Measurements from ENCODE around the gene MRPL54.

Gene MRPL54

DNA sequence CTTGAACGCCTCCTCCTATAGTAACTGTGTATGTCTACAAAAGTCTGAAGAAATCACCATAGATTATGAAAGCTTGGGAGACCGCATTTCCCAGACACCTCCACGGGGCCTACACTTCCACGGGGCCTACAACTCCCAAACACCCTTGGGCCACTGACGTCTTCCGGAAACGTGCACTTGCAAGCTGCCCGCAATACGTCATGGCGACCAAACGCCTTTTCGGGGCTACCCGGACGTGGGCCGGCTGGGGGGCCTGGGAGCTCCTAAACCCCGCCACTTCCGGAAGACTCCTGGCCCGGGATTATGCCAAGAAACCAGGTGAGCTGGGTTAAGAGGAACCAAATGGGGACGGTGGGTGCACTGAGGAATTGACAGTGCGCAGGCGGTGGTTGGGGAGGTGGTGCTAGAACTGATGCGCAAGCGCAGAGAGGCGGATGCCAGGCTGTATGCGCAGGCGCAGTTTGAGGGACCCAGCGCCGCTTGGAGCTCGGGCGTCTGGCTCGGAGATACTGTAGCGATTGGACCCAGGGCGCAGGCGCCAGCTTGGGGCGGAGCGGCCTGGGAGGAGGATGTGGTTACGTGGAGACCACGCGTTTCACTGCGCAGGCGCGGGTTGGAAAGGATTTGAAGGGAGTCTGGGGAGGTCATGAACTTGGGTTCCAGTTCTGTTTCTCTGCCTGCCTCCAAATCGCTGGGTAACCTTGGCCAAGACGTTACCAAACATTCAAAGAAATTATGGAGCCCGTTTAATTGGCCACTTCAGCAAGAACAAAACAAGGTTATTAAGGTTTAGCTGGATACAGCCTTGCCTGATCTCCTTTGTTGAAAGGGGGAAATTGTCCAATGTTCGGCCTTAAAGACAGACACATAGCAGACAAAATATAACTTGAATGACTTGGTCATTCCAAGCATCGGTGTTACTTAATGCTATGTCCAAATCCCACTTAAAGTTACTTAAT is at the start of gene MRPL54:
Gene MRPL54, plus strand, starts transcription at position 182 of the 959 bp plus-strand sequence. Its CDS starts 19 bp downstream, at position 201.
- DNase-seq: peak; percentile 98

DNA sequence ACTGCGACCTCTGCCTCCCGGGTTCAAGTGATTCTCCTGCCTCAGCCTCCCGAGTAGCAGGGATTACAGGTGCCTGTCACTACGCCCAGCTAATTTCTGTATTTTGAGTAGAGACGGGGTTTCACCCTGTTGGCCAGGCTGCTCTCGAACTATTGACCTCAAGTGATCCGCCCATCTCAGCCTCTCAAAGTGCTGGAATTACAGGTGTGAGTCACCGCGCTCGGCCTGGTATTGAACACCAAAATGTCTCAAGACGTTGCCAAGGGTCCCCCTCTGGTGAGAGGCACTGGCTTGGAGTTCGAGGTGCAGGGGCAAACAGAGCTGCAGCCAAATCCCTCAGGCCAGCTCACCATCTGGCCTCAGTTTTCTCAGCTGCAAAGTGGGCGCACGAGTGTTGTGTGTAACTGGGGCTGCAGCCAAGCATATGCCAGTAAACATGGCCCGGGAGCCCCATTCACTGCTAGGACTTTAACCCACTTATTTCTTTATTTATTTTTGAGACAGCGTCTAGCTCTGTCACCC is 46.3 kb upstream of the MRPL54 start:
- no peak for DNase-seq

DNA sequence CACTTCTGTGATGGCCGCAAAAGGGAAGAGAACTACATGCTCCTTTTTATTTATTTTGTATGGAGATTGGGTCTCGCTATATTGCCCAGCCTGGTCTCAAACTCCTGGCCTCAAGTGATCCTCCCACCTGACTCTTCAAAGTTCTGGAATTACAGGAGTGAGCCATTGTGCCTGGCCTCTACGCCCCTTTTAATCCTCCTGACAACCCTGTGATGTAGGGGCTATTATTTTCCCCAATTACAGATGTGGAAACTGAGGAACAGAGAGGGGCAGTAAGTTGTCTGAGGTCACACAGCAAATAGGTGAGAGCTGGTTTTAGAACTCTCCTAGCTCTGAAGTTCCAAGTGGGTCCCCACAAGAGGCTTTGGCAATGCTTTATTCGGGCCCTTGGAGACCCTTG is 42.6 kb upstream of the MRPL54 start:
- no peak for DNase-seq

DNA sequence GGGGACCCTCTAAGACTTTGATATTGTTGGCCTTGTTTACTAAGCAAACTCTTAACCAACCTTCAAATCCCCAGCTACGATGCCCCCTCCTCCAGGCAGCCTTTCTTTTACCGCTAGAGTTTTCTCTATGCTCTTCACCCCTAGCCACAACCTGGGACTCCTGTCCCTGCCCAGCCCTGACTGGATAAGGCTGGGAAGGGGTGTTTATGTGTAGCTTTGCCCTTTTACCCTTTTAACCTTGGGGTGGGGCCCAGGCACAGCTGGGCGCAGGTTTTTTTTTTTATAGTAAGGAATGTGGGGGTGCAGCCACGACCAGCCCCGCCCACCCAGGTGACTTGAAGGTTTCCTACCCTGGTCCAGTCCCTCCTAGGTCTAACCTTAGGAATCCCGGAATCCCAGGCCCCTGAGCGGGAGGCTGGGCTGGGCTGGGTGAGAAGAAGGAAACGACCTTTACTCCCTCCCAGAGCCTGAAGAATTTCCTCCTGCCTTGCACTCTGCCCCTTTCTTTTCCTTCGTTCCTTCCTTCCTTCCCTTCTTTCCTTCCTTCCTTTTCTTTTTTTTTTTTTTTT is 42.0 kb upstream of the MRPL54 start:
- no peak for DNase-seq

DNA sequence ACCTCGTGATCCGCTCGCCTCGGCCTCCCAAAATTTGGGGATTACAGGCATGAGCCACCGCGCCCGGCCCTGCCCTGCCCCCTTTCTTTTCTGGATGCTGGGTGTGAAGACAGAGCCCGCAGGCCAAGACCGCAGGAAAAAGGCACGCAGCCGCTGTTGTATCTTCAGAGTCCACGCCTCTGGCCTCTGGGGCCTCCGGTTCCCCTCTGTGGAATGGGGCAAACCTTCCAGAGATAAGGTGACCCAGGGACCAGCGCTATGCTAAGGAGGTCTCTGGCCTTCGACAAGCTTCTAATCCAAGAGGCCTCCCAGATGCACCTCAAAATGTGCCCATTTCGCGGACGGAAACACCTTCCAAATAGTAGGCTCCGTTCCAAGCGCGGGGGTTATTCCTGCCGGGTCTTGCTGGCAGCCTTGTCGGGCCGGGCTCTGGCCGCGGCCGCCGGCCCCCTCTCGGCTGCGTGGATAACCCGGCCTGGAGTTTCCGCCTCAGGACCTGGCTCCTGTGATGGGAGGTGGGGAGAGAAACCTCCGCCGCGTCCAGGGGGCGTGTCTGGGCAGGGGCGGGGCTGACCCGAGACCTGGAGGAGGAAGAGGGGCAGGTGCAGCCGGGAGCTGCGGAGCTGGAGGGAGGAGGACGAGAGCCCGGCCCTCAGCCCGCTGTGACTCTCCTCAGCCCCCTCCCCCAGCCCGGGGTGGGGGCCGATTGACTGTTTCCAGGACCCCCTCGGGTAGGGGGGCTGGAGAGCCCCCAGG is 41.2 kb upstream of the MRPL54 start:
- peak; percentile 85 for DNase-seq

DNA sequence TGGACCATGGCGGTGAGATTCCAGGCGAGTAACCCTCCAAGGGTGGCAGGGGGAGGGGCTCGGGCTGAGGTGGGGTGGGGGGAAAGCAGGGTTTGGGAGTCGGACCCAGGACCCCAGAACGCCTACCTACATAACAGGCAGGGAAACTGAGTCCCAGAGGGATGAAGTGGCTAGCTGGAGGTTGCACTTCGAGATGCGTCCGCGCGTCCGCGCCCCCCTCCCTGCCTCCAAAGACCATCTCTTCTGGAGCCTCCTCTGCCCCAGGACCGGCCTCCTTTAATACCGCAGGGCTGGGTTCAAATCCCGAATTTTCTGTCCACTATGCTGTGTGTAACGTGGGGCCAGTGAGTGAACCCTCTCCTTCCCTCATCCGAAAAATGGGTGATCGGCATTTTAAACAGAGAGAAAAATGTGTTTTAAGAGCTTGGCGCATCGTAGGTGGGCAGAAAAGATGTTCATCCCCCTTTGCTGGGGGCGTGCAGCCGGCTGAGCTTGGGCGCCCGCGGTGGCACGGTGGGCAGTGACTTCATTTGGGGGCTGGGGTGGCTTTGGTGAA is 40.5 kb upstream of the MRPL54 start:
- no peak for DNase-seq

DNA sequence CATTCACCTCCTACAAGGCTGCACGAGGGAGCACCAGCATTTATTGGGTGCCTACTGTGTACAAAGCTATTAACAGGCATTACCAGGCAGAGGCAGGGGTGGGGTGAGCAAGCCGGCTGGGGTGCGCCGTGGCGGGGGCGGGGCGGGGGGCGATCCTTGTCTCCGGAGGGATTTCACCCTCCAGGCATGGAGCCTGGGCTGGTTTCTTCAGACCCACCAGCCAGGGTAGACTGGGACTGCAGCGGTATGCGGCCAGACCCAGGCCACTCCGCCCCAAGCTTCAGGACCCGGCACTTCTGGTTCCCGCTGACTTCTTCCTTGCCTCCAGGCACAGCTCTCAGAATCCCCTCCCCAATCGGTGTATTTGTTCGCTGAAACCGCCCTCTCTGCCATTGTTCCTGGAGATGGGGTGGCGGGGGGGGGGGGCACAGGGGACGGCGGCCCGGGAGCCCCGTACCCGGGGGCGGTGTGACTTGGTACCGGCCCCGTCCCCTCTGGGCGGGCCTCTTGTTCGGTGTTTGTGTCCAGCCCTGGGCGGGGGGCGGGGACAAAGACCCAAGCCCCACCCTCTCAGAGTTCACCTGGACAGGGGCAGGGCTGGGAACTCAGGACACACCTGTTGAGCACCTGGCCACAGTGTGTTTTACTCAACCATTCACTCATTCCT is 39.9 kb upstream of the MRPL54 start:
- no peak for DNase-seq

DNA sequence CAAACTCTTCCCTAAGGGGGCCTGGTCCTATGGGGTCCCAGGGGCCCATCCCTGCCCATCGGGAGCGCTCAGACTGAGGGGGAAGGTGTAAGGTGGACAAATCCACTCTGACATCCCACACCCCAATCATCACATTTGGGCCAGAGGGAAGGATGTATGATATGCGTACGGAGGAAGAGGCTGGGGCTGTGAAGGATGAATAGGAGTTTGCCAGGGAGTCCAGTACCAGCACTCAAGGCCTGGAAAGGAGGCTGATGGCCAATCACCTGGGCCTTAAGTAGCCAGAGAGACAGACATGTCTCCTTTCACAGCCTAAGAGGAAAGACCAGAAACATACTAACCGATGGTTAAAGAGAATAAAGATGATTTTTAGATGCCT is 39.4 kb upstream of the MRPL54 start:
- DNase-seq: no peak

DNA sequence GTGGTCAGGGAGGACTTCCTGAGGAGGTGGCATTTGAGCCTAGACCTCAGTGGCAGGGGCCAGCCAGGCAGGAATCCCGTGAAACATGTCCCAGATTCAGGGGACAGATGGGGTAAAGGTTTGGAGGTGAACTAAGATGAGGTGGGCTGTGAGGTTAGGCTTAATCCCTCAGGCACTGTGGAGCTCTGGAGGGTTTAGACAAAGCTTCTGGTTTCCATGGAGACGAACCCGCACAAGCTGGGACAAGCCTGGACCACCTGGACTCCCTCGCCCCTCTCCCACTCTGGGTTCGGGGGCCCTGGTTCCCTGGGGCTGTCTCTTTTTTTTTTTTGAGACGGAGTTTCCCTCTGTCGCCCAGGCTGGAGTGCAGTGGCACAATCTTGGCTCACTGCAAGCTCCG is 38.6 kb upstream of the MRPL54 start:
- no peak for DNase-seq

DNA sequence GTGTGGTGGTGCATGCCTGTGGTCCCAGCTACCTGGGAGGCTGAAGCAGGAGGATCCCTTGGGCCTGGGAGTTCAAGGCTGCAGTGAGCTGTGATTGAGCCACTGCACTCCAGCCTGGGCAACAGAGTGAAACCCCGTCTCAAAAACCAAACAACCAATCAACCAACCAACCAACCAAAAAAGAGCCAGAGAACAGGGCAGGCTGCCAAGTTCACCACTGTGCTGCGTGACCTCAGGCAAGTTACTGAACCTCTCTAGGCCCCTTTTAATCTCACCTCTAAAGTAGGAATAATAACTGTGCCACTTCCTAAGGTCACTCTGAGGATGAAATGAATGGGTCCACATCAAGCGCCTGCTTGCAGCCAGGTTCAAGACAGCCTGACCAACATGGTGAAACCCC is 37.4 kb upstream of the MRPL54 start:
- DNase-seq: no peak

DNA sequence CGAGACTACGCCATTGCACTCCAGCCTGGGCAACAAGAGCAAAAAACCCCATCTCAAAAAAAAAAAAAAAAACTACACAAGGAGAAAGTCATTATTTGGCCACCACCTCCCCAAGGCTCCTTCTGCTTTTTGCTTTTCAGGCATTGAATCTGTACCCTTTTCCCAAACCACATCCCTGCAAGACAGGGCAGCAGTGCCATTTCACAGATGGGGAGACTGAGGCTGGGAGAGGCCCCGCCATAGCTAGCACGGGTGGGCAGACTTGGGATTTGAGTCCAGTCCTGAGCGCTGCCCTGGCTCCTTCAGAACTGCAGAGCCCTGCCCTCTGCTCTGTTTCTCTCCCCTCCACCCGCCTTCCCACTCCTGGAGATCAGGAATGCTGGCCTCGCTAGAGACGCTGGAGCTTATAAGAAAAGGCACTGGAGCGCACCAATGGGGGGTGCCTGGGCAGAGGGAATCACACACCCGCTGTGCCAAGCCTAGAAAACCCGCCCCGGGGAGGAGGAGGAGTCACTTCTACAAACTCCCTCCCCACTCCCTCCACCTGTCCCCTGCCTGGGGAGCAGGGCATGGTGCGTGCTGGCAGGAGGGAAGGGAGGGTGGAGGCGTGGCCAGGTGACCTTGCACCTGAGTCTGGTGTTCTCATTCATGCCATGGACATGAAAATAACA is 36.7 kb upstream of the MRPL54 start:
- no peak for DNase-seq

DNA sequence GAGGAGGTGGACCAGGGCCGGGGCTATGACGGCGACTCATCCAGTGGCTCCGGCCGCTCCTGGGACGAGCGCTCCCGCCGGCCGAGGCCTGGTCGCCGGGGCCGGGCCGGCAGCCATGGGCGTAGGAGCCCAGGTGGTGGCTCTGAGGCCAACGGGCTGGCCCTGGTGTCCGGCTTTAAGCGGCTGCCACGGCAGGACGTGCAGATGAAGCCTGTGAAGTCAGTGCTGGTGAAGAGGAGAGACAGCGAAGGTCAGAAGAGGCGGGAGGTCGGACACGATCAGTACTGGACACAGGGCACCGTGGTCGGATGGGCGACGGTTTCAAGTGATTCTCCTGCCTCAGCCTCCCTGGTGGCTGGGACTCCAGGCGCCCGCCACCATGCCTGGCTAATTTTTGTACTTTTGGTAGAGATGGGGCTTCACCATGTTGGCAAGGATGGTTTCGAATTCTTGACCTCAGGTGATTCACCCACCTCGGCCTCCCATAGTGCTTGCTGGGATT is 32.0 kb upstream of the MRPL54 start:
- no peak for DNase-seq

DNA sequence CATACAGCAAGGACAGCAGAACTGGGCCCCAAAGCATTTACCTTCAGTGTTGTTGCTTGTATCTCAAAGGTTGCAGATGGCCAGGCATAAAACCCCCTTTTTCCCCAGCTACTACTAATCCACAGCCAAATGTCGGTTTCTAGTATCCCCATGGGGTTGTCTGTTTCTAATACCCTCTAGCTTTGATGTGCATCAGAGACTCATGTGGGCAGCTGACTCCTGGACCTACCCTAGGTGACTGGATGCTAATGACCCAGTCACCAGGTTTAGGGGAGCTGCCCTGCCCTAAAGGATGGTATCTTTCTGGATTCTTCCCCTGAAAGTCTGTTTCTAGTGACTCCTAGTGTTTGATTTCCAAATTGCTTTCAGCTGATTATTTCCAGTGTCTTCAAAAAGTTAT is 30.4 kb upstream of the MRPL54 start:
- no peak for DNase-seq

DNA sequence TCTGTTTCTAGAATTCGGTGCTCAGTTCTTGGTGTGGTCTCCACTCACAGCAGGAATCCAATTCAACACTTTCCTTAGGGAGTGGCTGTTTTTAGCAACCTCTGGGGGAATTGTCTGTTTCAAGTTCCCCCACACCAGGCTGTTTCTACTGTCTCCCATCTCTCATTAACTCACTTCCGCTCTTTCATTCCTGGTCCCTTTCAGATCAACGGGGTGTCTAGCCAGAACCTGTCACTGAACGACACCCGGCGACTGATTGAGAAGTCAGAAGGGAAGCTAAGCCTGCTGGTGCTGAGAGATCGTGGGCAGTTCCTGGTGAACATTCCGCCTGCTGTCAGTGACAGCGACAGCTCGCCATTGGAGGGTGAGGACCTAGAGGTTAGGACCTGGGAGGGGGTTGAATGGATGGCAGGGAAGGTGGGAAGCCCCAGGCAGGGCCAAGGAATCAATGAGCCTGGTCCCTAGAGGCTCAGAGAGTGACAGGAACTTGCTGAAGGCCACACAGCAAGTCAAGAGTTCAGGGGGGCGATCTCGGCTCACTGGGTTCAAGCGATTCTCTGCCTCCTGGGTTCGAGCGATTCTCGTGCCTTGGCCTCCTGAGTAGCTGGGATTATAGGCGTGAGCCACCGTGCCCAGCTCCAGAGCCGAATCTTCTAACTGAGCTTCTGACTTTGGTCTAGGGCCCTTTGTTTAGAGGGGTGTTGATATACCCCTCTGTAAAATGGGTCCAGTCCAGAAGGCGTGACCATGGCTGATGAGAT is 28.8 kb upstream of the MRPL54 start:
- no peak for DNase-seq

DNA sequence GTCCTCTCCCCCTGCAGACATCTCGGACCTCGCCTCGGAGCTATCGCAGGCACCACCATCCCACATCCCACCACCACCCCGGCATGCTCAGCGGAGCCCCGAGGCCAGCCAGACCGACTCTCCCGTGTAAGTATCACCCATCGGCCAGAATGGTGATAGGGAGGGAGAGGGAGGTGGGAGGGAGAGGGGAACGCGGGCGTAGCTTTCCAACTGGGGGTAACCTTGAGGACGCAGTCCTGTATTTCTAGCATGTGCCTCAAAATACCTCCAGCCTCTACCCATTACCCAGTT is 28.2 kb upstream of the MRPL54 start:
- no peak for DNase-seq

DNA sequence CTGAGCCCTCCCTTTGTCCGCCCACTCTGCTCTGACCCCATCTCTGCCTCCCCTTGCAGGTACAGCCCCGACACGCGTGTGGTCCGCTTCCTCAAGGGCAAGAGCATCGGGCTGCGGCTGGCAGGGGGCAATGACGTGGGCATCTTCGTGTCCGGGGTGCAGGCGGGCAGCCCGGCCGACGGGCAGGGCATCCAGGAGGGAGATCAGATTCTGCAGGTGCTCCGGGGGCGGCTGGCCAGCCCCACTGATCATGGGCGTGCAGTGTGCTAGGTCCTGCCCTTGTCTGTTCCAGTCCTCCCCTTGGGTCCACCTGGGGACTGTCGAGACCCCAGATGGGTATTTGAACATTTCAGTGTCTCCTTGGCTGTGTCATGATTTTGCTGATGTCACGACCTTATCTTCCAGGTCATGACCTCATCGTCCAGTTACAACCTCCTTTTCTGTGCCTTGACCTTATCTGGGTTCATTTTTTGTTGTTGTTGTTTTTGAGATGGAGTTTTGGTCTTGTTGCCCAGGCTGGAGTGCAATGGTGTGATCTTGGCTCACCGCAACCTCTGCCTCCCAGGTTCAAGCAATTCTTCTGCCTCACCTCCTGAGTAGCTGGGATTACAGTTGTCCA is 26.3 kb upstream of the MRPL54 start:
- DNase-seq: no peak

DNA sequence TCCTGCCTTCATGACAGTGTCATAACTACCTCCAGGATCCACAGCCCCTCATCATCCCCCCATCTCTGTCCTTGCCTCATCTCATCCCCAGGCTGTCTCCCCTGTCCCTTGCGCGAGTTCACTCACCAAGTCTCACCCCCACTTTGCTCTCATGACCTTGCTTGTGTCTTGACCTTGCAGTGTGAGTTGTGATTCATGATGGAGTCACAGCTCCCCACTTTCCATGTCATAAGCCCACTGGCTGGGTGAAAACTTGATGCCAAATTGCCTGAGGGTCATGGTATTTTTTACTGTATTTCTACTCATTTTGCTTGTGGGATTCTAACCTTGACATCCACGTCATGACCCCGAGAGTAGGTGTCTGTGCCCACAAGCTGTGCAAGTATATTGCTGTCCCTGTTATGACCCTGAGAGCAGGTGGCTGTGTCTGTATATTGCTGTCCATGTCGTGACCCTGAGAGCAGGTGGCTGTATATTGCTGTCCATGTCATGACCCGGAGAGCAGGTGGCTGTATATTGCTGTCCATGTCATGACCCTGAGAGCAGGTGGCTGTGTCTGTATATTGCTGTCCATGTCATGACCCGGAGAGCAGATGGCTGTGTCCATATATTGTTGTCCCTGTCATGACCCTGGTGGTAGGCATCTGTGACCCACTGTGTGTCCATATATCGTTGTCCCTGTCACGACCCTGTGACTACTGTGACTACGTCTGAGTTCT is 24.8 kb upstream of the MRPL54 start:
- no peak for DNase-seq

DNA sequence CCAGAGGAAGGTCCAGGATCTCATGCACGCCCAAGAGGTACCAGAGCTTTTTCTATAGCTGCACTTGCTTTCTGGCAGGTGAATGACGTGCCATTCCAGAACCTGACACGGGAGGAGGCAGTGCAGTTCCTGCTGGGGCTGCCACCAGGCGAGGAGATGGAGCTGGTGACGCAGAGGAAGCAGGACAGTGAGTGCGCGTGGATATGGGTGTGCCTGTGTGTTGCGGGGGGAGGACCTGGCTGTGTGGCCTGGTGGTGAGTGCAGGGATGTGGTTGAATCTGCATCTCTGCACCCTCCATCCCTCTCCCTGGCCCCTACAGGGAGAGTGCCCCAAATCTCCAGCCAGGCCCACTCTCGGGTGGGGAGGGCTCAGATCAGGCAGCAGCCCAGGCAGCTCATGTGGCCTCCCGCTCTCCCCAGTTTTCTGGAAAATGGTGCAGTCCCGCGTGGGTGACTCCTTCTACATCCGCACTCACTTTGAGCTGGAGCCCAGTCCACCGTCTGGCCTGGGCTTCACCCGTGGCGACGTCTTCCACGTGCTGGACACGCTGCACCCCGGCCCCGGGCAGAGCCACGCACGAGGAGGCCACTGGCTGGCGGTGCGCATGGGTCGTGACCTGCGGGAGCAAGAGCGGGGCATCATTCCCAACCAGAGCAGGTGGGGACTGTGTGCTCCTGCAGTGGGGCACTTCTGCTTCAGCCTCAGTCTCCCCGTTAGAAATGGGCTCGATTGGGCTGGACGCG is 23.8 kb upstream of the MRPL54 start:
- no peak for DNase-seq

DNA sequence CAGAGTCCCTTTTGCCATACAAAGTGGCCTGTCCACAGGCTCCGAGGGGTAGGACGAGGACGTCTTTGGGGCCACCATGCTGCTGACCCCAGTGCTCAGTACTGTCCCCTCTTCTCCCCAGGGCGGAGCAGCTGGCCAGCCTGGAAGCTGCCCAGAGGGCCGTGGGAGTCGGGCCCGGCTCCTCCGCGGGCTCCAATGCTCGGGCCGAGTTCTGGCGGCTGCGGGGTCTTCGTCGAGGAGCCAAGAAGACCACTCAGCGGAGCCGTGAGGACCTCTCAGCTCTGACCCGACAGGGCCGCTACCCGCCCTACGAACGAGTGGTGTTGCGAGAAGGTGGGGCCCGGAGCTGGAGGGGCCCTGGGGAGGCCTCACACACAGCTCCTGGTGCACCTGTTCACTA is 22.1 kb upstream of the MRPL54 start:
- DNase-seq: no peak
